GM18868 (cell line): ENCODE data around the gene TRIM46.
"Not testable (repeated sequence)": the region's sequence is repeated elsewhere in the genome, so short reads cannot be mapped to it uniquely, and the experiment has no call there.

Experiments used
- ATAC-seq: cut with Tn5 transposase; IDR thresholded peaks from one replicate; pipeline ENCODE4 v1.9.1; 2021; ENCODE audit warnings: mild to moderate bottlenecking, moderate library complexity; ENCODE audit not compliant: unreplicated experiment

Gene TRIM46

GRCh38 chr1:155136748-155137147 lies 36.9 kb upstream of the TRIM46 start:
- no peak for ATAC-seq

DNA sequence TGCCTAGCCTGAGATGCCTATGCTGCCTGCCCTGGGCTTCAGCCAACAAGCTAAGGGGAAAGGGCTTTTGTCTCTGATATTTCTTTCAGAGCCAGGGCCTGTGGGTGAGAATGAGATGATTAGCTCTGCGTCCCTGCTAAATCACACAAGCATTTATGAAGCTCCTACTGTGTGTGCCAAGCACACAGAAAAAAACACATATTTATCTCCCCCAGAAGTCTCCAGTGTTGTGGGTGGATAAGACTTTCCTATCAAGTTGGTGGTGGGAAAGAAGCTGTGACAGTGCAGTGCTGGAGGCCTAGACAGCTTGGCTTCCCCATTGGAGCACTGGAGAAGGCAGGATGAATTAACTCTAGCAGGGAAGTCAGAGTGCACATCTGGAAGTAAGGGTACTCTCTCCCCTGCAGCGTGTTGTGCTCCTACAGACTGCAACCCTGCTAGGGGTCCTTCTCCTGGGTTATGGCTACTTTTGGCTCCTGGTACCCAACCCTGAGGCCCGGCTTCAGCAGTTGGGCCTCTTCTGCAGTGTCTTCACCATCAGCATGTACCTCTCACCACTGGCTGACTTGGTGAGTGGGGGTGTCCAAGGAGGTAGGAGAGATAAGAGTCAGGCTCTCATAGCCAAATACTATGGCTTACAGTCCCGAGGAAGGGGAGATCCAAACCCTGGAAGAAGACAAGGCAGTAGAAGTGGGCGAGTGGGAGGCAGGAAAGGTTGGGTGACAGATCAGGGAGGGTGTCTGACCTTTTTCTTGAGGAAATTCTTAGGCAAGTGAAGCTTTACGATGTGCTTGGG lies 36.3 kb upstream of the TRIM46 start:
- ATAC-seq: no peak

- peak; percentile 73 for ATAC-seq
These were observed 33.6 kb upstream of the TRIM46 start, which contains the start of gene DPM3 for GRCh38 chr1:155139895-155140629. TSS of gene DPM3 (minus strand) at chr1:155140531. CDS start at chr1:155140240, 291 bp downstream.

DNA sequence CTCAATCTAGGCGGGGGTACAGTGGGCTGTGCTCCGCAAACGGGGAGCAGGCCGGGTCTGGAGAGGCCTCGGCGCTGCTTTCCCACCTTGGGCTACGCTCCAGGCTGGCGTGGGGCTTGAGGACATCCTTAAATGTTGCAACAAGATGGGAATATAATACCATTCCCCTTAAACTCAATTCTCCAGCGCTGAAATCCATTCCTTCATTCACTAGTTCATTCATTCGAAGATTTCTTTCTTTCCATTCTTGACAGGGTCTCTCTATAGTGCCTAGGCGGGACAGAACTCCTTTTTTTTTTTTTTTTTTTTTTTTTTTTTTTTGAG lies 33.1 kb upstream of the TRIM46 start:
- no peak for ATAC-seq

DNA sequence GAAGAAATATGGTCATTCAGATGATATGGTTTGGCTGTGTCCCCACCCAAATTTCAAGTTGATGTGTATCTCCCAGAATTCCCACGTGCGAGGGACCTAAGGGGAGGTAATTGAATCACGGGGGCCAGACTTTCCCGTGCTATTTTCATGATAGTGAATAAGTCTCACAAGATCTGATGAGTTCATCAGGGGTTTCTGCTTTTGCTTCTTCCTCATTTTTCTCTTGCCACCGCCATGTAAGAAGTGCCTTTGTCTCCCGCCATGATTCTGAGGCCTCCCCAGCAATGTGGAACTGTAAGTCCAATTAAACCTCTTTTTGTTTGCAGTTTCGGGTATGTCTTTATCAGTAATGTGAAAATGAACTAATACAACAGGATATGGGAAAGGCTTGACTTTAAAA lies 31.9 kb upstream of the TRIM46 start:
- no peak for ATAC-seq

- ATAC-seq: no peak
These were observed 28.2 kb upstream of the TRIM46 start for GRCh38 chr1:155145491-155145890.

GRCh38 chr1:155155996-155156643 lies 17.5 kb upstream of the TRIM46 start:
- not testable (repeated sequence) for ATAC-seq

GRCh38 chr1:155158991-155159390 lies 14.7 kb upstream of the TRIM46 start:
- ATAC-seq: no peak

- ATAC-seq: no peak
These were observed 13.5 kb upstream of the TRIM46 start for GRCh38 chr1:155160128-155160527.

DNA sequence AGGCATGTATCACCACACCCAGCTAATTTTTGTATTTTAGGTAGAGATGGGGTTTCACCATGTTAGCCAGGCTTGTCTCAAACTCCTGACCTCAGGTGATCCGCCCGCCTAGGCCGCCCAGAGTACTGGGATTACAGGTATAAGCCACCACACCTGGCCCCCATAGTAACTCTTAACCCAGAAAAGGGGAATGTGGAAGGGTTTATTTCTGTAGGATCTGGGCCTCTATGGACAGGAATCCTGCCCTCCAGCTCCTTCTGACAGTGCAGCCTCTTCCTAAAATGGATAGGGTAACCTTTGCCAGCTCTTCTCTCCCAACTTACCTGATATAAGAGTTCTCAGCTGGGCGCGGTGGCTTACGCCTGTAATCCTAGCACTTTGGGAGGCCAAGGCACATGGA lies 11.0 kb upstream of the TRIM46 start:
- not testable (repeated sequence) for ATAC-seq

DNA sequence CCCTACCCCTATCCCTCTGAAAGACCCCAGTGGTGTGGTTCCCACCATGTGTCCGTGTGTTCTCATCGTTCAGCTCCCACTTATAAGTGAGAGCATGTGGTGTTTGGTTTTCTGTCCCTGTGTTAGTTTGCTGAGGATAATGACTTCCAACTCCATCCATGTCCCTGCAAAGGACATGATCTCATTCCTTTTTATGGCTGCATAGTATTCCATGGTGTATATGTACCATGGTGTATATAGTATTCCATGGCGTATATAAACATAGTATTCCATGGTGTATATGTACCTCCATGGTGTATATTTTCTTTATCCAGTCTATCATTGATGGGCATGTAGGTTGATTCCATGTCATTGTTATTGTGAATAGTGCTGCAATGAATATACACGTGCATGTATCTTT lies 9.9 kb upstream of the TRIM46 start:
- ATAC-seq: not testable (repeated sequence)

DNA sequence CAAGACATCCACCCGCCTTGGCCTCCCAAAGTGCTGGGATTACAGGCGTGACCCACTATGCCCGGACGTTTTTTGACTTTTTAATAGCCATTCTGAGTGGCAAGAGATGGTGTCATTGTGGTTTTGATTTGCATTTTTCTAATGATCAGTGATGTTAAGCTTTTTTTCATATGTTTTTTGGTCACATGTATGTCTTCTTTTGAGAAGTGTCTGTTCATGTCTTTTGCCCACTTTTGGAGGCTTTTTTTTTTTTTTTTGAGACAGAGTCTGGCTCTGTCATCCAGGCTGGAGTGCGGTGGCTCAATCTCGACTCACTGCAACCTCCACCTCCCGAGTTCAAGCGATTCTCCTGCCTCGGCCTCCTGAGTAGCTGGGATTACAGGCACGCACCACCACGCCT lies 9.0 kb upstream of the TRIM46 start:
- ATAC-seq: not testable (repeated sequence)

DNA sequence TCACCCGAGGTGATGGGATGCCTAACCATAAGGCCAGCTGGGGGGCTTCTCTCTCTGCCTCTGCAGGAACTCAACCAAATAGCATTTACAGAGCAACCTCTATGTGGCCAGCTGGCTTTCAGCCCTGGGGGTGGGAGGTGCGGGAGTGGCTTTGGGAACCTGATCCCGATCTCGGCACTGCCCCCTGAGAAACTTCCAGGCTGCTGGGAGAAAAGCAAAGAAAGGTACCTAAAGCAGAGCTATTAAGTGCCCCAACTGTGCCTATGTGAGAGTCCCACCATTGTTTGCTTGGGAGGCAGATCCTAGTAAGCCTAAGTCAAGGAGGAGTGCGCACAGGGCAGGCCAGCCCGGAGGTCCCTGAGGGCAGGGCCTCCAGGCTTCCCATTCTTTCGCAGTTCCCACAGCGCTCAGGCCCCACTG lies 7.6 kb upstream of the TRIM46 start:
- no peak for ATAC-seq

DNA sequence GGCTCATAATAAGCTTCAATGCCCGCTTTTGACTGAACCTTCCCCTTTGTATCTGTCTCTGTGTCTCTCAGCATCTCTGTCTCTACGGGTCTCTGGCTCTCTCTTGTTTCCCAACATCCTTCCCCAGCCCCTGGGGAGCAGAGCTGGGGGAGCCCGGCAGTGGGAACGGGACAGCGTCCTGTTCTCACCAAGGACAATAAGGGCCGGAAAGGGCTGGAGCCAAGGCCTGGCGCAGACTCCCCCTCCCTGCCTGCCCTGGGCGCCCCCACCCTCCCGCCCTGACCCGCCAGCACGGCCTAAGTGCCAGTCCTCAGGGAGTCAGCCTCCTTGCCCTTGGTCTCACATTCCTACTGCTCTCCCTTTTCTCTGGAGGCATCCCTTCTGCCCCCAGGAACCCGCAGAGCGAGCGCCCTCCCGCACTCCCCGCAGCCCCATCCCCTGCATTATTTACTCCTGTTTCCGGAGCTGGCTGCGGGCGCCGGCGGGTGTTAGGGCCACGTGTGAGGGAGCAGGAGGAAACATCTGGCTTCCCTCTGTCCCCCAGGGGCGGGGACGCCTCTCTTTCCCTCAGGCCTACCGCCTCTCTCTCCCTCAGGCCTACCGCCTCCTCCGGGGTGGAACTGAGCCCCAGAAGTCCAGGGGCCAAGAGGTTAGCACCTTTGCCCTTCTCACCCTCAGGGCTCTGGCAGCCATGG lies 7.0 kb upstream of the TRIM46 start:
- ATAC-seq: no peak

- no peak for ATAC-seq
These were observed 6.2 kb upstream of the TRIM46 start for GRCh38 chr1:155167166-155168104.

GRCh38 chr1:155168105-155168445 lies 5.6 kb upstream of the TRIM46 start:
- ATAC-seq: not testable (repeated sequence)

DNA sequence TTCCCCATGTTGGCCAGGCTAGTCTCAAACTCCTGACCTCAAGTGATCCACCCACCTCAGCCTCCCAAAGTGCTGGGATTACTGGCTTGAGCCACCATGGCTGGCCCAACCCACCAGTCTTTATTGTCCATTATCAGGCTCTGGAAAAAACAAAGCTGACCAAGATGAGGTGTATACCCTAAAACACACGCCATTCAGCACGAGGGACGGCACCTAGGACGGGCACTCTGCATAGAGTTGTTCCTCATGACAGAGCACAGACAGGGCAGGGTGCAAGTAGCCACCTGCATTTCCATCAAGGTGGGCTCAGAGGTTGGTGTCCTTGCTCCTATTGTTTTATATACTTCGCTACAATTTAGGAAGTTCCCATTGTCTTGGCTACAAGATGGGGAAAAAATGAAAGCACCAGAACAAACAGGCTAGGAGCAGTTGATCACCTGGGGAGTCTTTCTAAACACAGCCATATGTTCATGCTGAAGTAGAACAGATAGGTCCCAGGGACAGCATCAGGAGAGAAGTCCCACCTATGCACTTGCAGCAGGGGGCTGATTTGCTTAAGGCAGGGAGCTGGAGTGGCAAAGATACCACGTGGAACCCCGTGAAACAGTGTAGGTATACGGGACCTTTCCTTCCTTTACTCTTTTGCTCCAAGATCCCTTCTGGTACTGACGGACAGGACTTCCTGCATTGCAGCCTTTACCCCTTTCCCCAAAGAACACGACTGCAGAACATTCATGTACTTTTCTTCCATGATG lies 5.0 kb upstream of the TRIM46 start:
- ATAC-seq: no peak

DNA sequence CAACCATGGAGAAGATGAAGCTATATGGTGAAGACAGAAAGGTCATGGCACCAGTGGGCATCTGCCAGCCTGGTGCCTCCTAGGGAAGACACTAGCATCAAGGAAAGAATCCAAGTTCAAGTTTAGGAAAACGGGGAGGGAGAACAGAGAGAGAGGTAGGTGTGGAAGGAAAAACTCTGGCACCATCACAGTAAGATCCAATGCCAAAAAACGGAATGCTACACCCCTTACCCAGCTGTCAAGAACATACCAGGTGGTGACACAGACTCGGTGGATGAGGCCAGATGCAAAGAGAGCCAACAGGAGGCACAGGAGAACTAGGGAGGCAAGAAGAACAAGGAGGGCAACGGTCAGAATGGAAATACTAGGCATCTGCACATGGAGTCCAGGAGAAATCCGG lies 4.1 kb upstream of the TRIM46 start:
- no peak for ATAC-seq

GRCh38 chr1:155170101-155170785 lies 3.4 kb upstream of the TRIM46 start:
- ATAC-seq: no peak
